GM18520 (cell line): ENCODE data around the gene CAPG.
"Not testable (repeated sequence)": the region's sequence is repeated elsewhere in the genome, so short reads cannot be mapped to it uniquely, and the experiment has no call there.

Experiments
- ATAC-seq: cut with Tn5 transposase; IDR thresholded peaks from one replicate; pipeline ENCODE4 v1.9.1; 2021; ENCODE audit not compliant: unreplicated experiment

CAPG gene

GRCh38 chr2:85367180-85367579 lies 43.0 kb downstream of the CAPG start:
- ATAC-seq: no peak

GRCh38 chr2:85362653-85363387 lies 47.3 kb downstream of the CAPG start:
- not testable (repeated sequence) for ATAC-seq

DNA sequence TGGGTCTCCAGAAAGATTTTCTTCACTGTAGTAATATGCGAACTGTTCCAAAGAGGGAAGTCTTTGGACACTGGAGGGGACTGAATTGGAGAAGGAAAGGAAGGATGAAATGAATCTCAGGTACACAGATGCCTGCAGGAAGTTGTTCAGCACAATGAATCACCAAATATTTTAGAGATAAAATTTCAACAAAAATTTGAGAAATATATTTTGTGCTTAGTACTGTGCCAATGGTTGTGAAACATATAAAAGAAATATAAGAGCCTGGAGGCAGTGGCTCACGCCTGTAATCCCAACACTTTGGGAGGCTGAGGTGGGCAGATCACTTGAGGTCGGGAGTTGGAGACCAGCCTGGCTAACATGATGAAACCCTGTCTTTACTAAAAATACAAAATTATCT lies 52.4 kb downstream of the CAPG start:
- ATAC-seq: no peak

DNA sequence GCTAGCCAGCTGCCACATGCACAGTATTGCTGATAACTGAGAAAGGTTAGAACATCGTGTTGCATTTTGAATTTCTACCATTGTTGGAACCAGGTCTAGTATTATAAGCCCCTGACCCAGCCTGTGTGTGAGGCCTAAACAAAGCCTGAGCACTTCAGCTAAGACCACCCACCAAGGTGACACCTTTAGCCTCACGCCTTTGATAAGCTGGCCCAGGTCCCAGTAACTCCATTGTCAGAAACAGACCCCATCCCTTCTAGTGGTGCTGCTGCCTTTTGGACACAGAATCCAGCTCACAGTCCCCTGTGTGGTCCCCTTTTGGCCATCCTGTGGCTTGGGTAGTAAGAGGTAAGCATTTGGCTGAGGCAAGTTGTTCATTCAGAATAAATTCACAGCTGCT lies 54.0 kb downstream of the CAPG start:
- no peak for ATAC-seq

- no peak for ATAC-seq
Measured at GRCh38 chr2:85355521-85355920, 54.6 kb downstream of the CAPG start.

GRCh38 chr2:85355073-85355410 lies 55.1 kb downstream of the CAPG start:
- peak; percentile 4 for ATAC-seq

DNA sequence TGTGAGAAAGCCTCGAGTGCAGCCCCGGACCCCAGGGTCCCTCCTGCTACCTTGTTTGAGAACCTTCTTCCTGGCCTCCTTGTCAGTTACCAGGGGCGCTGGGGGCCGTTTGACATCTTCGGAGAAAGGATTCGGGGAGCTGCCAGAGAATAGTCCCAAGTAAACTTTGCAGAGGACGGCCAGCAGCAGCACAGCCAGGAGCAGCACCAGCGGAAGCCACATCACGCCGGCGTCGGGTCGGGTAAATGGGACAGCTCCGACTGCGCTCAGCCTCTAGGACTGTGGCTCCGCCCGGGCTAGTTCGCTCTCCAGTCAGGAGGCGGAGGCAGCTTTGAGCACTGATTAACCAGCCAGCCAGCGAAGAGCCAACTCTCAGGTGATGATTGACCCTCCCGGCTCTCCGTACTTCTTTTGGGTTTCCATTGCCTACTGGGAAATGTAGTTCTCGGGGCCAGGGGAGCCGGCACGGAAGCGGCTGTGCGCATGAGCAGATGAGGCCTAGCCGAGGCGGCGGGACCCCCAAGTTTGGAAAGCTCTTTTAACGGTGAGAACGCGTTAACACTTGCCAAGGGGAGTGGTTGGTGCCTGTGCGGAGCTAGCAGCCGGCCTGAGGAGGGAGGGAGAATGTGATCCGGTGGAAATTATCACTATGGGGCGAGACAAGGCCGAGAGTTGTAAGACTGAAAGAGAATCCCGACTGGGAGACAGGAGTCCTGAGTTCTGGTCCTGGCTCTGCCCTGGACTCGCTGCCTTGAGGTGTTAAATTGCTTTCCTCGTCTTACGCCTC lies 55.7 kb downstream of the CAPG start, which contains the start of the genes ELMOD3 and RETSAT:
Gene ELMOD3 (plus strand): TSS at position 484 of the 787 bp plus-strand sequence. CDS start 2,430 bp downstream, outside the sequence.
Gene RETSAT (minus strand): TSS at position 243 of the 787 bp plus-strand sequence. CDS start 21 bp downstream, at position 222.
- peak; percentile 95 for ATAC-seq

- no peak for ATAC-seq
Measured at GRCh38 chr2:85353876-85354285, 56.3 kb downstream of the CAPG start.

DNA sequence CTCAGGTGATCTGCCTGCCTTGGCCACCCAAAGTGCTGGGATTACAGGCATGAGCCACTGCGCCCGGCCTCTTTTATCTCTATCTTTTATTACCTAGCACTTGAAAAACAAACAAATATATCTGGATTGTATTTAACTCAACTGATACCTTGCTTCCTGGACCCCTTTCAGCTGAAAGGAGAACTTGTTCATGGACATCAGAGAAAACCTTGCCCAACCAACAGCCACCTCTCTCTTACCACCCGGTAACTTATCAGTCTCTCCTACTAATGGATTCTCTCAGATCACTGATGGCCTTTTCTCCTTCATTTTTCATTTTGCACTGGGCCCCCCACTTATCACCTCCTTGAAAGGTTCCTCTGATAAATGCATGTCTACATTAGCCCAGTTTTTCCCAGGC lies 62.6 kb downstream of the CAPG start:
- no peak for ATAC-seq
